Measurements from ENCODE around the gene FH.

GRCh38 chr1:241453732-241454131 is 65.8 kb downstream of the FH start:
- no peak for TF ChIP-seq CTCF (IDR thresholded peaks at IDR 0.05)
- TF ChIP-seq POLR2A (IDR thresholded peaks at IDR 0.05) = no peak

All from right lobe of liver (tissue), 4 donors.